AG04449 (cell line): Measurements from ENCODE around the gene MIX23.
A peak's percentile ranks its signal among the peaks of the same experiment; 100 is the strongest.

Experiments
- CTCF ChIA-PET: fragments of 350-600 bp; formaldehyde crosslinking; extraction: SDS; loops from one replicate; lab custom pipeline; 2021; ENCODE audit warnings: antibody characterized with exemption; lab: Yijun Ruan, JAX
- POLR2A ChIA-PET: fragments of 400-600, 350-600 bp; formaldehyde crosslinking; extraction: SDS; loops from one replicate; lab custom pipeline; 2020; ENCODE audit warnings: antibody characterized with exemption, inconsistent platforms; lab: Yijun Ruan, JAX
- DNase-seq: peaks from one replicate; pipeline ENCODE4 v3.0.0-alpha.2; 2010; ENCODE audit warnings: low read depth, low spot score
- H3K4me3 ChIP-seq: 2 replicates; pipeline ENCODE4 v1.5.1; 2011; ENCODE audit warnings: low read depth, mild to moderate bottlenecking, control low read depth, low read length
- CTCF ChIP-seq: IDR thresholded peaks from one replicate; pipeline ENCODE4 v1.5.1; 2011; ENCODE audit warnings: mild to moderate bottlenecking, moderate library complexity, low read length, control low read depth, inconsistent platforms; ENCODE audit not compliant: insufficient read depth; ENCODE audit errors: missing control alignments

The MIX23 gene

DNA sequence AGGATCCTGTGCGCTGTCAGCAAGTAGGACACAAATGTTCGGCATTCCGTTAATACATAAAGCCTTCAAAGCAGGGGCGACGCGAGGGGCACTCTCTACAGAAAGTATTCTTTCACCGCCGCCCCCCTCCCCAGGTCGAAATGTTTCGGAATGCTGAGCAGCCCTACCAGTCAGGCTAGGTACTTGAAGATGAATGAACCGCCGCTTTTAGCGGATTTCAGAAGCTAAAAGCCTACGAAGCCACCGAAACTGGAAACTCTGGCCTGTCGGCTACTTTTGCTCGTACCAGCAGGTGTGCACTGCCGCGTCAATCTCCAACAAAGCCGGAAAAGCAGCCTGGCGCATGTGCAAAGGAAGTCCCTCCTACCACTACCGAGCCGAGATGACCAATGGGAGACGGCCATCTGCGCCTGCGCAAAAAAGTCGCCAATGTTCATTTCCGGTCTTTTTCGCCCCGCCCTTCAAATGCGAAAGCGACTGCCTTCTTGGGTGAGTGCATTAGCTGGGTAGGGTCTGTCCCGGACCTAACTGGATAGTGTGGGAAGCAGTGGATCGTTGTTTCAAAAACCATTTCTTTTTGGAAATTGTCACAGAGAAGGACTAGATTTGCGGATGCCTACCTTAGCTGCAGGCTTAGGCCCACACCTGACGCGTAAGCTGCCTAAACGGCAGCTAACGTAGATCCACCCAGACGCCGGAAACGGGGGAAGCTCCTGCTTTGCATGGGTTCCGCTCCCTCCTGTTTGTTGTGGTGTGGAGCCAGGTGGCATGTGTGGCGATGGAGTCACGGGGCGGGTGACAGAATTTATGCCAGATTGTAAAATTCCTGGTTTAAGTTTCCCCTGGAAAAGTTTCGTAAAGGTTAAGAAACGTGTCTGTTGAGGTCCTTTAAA is 33.0 kb upstream of the MIX23 start, which contains the start of gene WDR5B:
Gene WDR5B (minus strand): TSS at position 301 of the 893 bp plus-strand sequence. CDS start 534 bp downstream, outside the sequence.
- ChIA-PET POLR2A (interaction anchor here (1.6 kb wide), 1 partner anchor 99 kb away, joined by 6 read pairs; the partner anchor contains the start of gene KPNA1), CTCF (interaction anchor here (0.8 to 3.3 kb wide), 7 partner anchors 9 to 314 kb away, joined by 3 to 13 read pairs (median 6); partner anchors contain the start of gene FAM162A)
- DNase-seq, result peak; percentile 86

DNA sequence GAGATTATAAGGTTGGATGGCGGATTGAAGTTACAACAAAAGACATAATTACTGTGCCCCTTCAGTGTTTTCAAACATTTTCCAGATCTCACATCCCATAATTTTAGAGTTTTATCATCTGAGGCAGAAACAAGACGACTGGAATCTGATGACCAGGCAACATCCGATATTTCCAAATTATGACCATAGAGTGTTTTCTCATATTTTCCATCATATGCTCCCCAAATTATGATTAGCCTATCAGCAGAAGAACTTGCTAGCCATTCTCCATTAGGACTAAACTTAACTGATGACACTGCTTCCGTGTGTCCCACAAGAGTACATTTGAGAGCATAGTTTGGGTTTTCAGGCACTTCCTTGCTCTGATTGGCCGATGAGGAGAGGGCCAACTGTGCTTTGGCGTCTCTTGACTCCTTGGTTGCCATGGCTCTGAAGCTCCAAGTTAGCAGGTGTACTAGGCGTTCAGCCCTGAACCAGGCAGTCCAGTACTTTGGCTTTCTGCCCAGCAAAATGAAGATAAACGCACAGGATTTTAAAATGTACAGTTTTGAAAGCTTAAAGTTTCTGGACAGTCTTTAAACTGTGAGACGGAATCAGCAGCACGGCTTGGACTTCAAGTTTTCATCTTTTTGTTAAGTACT is 32.2 kb upstream of the MIX23 start:
- CTCF ChIA-PET, result interaction anchor here (1.1 to 3.3 kb wide), 5 partner anchors 18 to 264 kb away, joined by 3 to 13 read pairs (median 8); partner anchors contain the start of gene FAM162A
- DNase-seq, result no peak
- POLR2A ChIA-PET, result no interaction called here
- no peak for TF ChIP-seq CTCF
- peak overlapping the region; percentile 87 for H3K4me3 ChIP-seq

More for the DNA sequence above, 33.0 kb upstream of the MIX23 start, which contains the start of gene WDR5B:
- TF ChIP-seq CTCF, result no peak
- peak within 1 kb of the TSS; percentile 87 for H3K4me3 ChIP-seq

DNA sequence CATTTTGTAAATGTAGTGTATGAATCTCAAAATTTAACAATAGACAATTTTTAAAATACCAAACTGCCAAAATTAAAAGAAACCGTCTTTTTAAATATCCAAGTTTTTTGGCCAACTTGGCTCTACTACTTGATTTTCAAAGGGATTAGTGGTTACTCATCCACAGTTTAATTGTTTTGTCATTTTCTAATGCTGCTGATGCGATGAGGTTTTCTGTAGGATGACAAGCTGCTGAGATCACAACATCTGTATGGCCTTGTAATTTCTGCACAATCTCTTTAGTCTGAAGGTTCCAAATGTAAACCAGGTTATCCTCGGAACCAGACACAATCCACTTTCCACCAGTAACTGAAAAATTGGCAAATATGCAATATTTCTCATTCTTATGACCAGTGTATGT is 31.4 kb upstream of the MIX23 start:
- CTCF ChIA-PET, result no interaction called here
- POLR2A ChIA-PET, result no interaction called here
- no peak for DNase-seq
- no peak overlapping the region for H3K4me3 ChIP-seq
- TF ChIP-seq CTCF, result no peak

- POLR2A ChIA-PET, result no interaction called here
- CTCF ChIA-PET, result interaction anchor here (1.2 kb wide), 1 partner anchor 17 kb away, joined by 11 read pairs; no protein-coding TSS in a partner anchor
- DNase-seq, result no peak
- no peak overlapping the region for H3K4me3 ChIP-seq
- TF ChIP-seq CTCF, result no peak
Measured at GRCh38 chr3:122410639-122411038, 27.6 kb upstream of the MIX23 start.

GRCh38 chr3:122410111-122410510 is 27.1 kb upstream of the MIX23 start:
- DNase-seq, result no peak
- TF ChIP-seq CTCF, result no peak
- POLR2A ChIA-PET, result no interaction called here
- CTCF ChIA-PET, result interaction anchor here (3.9 kb wide), 1 partner anchor 17 kb away, joined by 34 read pairs; no protein-coding TSS in a partner anchor
- H3K4me3 ChIP-seq, result no peak overlapping the region
